Thyroid gland (tissue), 4 donors: ENCODE measurements around the gene SYNE4.

Experiments used
- POLR2A ChIP-seq, 2 donors: fragments of 450-650 bp; IDR thresholded peaks; one replicate each; pipeline ENCODE4 v1.6.1; 2017; ENCODE audit warnings: antibody characterized with exemption in 2 of 2, mild to moderate bottlenecking in 2 of 2, moderate library complexity in 1 of 2
- TF ChIP-seq, protein P1 (sequence below), 6 experiments: fragments of 200-600 bp in 3 of 6; fragments of 450-650 bp in 3 of 6; sonication (generic) in 3 of 6; IDR thresholded peaks; one replicate each; pipeline ENCODE4 v1.5.1; 2016 to 2019; ENCODE audit warnings: antibody characterized with exemption in 6 of 6, mild to moderate bottlenecking in 2 of 6, inconsistent platforms in 1 of 6, moderate library complexity in 1 of 6

DNA sequence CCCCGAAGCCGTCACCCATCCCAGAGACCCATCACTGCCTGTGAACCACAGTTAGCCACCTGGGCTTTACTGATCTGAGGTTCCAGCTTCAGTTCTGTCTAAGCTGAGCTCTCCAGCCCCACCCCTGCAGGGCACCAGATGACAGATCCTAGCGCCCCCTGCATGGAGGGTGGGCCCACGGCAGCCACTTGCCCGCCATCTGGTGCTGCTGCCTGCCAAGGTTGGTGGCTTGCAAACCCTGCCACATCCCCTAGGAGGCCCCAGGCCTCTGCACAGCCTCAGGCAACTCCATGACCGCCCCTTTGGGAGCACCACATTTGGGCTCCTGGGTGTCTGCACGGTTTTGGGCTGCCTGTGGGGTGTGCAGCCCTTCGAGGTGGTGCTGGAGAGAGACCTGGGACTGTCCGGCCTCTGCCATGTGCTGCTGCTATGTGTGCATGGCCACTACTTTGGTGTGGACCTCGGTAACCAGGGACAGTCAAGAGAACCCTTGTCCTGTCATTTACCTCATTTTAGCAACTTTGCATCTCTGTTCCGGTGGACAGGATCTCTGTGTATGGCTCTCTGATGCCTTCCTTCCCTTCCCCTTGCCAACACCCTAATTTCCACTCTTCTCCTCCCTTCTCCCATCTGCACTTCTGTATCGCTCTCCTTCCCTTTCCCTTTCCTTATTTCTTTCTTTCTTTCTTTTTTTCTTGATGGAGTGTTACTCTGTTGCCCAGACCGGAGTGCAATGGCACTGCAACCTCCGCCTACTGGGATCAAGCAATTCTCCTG, 31.0 kb downstream of the SYNE4 start:
- TF ChIP-seq, protein P1, sequence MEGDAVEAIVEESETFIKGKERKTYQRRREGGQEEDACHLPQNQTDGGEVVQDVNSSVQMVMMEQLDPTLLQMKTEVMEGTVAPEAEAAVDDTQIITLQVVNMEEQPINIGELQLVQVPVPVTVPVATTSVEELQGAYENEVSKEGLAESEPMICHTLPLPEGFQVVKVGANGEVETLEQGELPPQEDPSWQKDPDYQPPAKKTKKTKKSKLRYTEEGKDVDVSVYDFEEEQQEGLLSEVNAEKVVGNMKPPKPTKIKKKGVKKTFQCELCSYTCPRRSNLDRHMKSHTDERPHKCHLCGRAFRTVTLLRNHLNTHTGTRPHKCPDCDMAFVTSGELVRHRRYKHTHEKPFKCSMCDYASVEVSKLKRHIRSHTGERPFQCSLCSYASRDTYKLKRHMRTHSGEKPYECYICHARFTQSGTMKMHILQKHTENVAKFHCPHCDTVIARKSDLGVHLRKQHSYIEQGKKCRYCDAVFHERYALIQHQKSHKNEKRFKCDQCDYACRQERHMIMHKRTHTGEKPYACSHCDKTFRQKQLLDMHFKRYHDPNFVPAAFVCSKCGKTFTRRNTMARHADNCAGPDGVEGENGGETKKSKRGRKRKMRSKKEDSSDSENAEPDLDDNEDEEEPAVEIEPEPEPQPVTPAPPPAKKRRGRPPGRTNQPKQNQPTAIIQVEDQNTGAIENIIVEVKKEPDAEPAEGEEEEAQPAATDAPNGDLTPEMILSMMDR (IDR thresholded peaks at IDR 0.05), result no peak
- no peak for TF ChIP-seq POLR2A (IDR thresholded peaks at IDR 0.05)
